Keratinocyte (primary cell): ENCODE measurements around the gene RFX8. TPM values are rescaled to one million over a fixed set of nuclear protein-coding genes. Genes with fewer than 3 reads are reported as not detected.

Experiments used
- DNase-seq: peaks from one replicate; pipeline ENCODE4 v3.0.0-alpha.2; 2011; ENCODE audit warnings: low read depth, missing footprints, low spot score
- FAIRE-seq: peaks from 2 replicates; lab custom pipeline; 2011; peaks lifted over from hg19 to GRCh38; lab: Jason Lieb, UNC
- H2AFZ ChIP-seq: 2 replicates; pipeline ENCODE4 v1.6.0; 2012; ENCODE audit warnings: low read length, control low read depth, inconsistent platforms; ENCODE audit not compliant: control insufficient read depth
- H3K27ac ChIP-seq: 2 replicates; pipeline ENCODE4 v1.5.1; 2011; ENCODE audit warnings: low read length; ENCODE audit not compliant: control insufficient read depth, insufficient read depth
- H3K27me3 ChIP-seq: 3 replicates; pipeline ENCODE4 v1.6.0; 2011; ENCODE audit warnings: low read length; ENCODE audit not compliant: control insufficient read depth, insufficient read depth; ENCODE audit errors: extremely low read depth
- H3K36me3 ChIP-seq, 2 experiments: 2 replicates in 1 of 2; 3 replicates in 1 of 2; pipeline ENCODE4 v1.5.1; 2011; ENCODE audit warnings: low read length in 2 of 2, mild to moderate bottlenecking in 1 of 2; ENCODE audit not compliant: control insufficient read depth in 2 of 2, insufficient read depth in 2 of 2; ENCODE audit errors: extremely low read depth in 1 of 2
- H3K4me1 ChIP-seq: 3 replicates; pipeline ENCODE4 v1.5.1; 2011; ENCODE audit warnings: low read length; ENCODE audit not compliant: control insufficient read depth, insufficient read depth; ENCODE audit errors: extremely low read depth
- H3K4me2 ChIP-seq: 3 replicates; pipeline ENCODE4 v1.6.0; 2011; ENCODE audit warnings: low read depth, low read length; ENCODE audit not compliant: control insufficient read depth, insufficient read depth; ENCODE audit errors: extremely low read depth
- H3K4me3 ChIP-seq, 3 experiments: fragments of 200-600 bp in 1 of 3; sonication (generic) in 1 of 3; 2 replicates in 2 of 3; 3 replicates in 1 of 3; pipeline ENCODE4 v1.5.1; 2011 to 2016; ENCODE audit warnings: low read length in 3 of 3, mild to moderate bottlenecking in 3 of 3, control low read depth in 2 of 3, inconsistent platforms in 1 of 3, low read depth in 1 of 3, mixed read lengths in 1 of 3, mixed run types in 1 of 3, moderate library complexity in 1 of 3; ENCODE audit not compliant: control insufficient read depth in 2 of 3, insufficient read depth in 2 of 3; ENCODE audit errors: extremely low read depth in 1 of 3
- H3K79me2 ChIP-seq: 2 replicates; pipeline ENCODE4 v1.6.0; 2012; ENCODE audit warnings: low read length; ENCODE audit not compliant: control insufficient read depth, insufficient read depth
- H3K9ac ChIP-seq: 3 replicates; pipeline ENCODE4 v1.6.0; 2011; ENCODE audit warnings: low read length; ENCODE audit not compliant: control insufficient read depth, insufficient read depth; ENCODE audit errors: extremely low read depth
- H3K9me1 ChIP-seq: 3 replicates; pipeline ENCODE4 v1.6.0; 2011; ENCODE audit warnings: low read length; ENCODE audit not compliant: control insufficient read depth, insufficient read depth; ENCODE audit errors: extremely low read depth
- H3K9me3 ChIP-seq: 2 replicates; pipeline ENCODE4 v1.5.1; 2012; ENCODE audit warnings: low read depth, low read length; ENCODE audit not compliant: control insufficient read depth
- H4K20me1 ChIP-seq: 3 replicates; pipeline ENCODE4 v1.6.0; 2011; ENCODE audit warnings: low read length; ENCODE audit not compliant: control insufficient read depth, insufficient read depth; ENCODE audit errors: extremely low read depth
- EZH2 ChIP-seq: IDR thresholded peaks from one replicate; pipeline ENCODE4 v1.6.1; 2012; ENCODE audit warnings: inconsistent platforms, mild to moderate bottlenecking, low read length, moderate library complexity
- dilution Hi-C: fragments of 300-500 bp; cut with MboI; formaldehyde crosslinking; loops from one replicate; pipeline ENCODE4 v1.7.0; 2020; ENCODE audit warnings: low sequenced_read_pairs; ENCODE audit not compliant: extremely low pct_ligation_motif_present
- polyA plus RNA-seq, 5 experiments: library from polyadenylated mRNA; depleted of rRNA in 3 of 5; stranded (reverse) in 3 of 5; stranded (forward) in 1 of 5; unstranded in 1 of 5; fragments of >200 nt; gene quantifications; 1 replicate in 1 of 5; 2 replicates in 3 of 5; 3 replicates in 1 of 5; pipeline versions ENCODE4 v1.2.1 to v1.2.3, GENCODE V29; 2011 to 2012; ENCODE audit warnings: missing spikeins in 2 of 5, low read depth in 1 of 5, low replicate concordance in 1 of 5
- TF ChIP-seq, protein P1 (sequence below), 3 experiments: IDR thresholded peaks in 1 of 3; conservative IDR thresholded peaks in 1 of 3; optimal IDR thresholded peaks in 1 of 3; 2 replicates in 2 of 3; 3 replicates in 1 of 3; pipeline versions ENCODE3 to v1.5.1; 2011; ENCODE audit warnings: low read length in 3 of 3, mild to moderate bottlenecking in 3 of 3, moderate library complexity in 2 of 3, control low read depth in 1 of 3, inconsistent platforms in 1 of 3; ENCODE audit not compliant: insufficient read depth in 2 of 3; ENCODE audit errors: extremely low read depth in 1 of 3

RFX8 gene
- polyA plus RNA-seq, 1 donor (not counting 4 experiments of a cell fraction or from before 2014, with no cell fraction given): 0.05 TPM

DNA sequence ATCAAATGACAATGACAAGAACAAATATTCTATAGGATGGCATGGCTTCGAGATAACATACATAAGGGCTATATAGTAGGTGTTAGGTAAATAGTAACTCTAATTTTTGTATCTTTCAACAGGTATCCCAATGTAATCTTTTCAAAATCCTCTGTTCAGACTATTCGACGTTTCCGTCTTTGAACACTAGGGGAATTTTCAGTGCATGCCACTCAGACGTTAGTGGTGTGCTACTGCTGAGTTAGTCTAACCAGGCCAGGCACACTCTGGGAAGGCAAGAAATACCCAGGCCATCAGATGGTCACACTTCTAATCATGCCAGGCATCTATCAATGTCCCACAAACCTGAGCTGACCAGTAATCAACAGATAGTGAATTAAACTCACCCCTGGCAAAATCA lies 73.0 kb downstream of the RFX8 start:
- FAIRE-seq (no peak), DNase-seq (no peak)
- no peak overlapping the region for H3K4me3 ChIP-seq
- no peaks in the 10 kb centered on the region for H3K9me1 ChIP-seq
- H3K79me2 ChIP-seq: no peaks in the 10 kb centered on the region
- H3K36me3 ChIP-seq: no peaks in the 10 kb centered on the region
- H4K20me1 ChIP-seq: no peaks in the 10 kb centered on the region
- peaks cover 7% of the 10 kb centered on the region for H3K4me1 ChIP-seq
- dilution Hi-C loops: no loop called here
- TF ChIP-seq EZH2: no peak
- TF ChIP-seq, protein P1, sequence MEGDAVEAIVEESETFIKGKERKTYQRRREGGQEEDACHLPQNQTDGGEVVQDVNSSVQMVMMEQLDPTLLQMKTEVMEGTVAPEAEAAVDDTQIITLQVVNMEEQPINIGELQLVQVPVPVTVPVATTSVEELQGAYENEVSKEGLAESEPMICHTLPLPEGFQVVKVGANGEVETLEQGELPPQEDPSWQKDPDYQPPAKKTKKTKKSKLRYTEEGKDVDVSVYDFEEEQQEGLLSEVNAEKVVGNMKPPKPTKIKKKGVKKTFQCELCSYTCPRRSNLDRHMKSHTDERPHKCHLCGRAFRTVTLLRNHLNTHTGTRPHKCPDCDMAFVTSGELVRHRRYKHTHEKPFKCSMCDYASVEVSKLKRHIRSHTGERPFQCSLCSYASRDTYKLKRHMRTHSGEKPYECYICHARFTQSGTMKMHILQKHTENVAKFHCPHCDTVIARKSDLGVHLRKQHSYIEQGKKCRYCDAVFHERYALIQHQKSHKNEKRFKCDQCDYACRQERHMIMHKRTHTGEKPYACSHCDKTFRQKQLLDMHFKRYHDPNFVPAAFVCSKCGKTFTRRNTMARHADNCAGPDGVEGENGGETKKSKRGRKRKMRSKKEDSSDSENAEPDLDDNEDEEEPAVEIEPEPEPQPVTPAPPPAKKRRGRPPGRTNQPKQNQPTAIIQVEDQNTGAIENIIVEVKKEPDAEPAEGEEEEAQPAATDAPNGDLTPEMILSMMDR (optimal IDR thresholded peaks at IDR 0.05 in 1 of 3, IDR thresholded peaks at IDR 0.05 in 1 of 3, conservative IDR thresholded peaks at IDR 0.05 in 1 of 3; ENCODE audit: extremely low read depth in 1 of 3, insufficient read depth in 2 of 3, low read length in 3 of 3): peak in 2 of 3 experiments; percentile 8 to 24
- H3K4me2 ChIP-seq: no peak overlapping the region
- H2AFZ ChIP-seq: no peak overlapping the region
- no peaks in the 10 kb centered on the region for H3K27me3 ChIP-seq
- H3K27ac ChIP-seq: no peak overlapping the region
- H3K9ac ChIP-seq: no peak overlapping the region
- no peaks in the 10 kb centered on the region for H3K9me3 ChIP-seq

DNA sequence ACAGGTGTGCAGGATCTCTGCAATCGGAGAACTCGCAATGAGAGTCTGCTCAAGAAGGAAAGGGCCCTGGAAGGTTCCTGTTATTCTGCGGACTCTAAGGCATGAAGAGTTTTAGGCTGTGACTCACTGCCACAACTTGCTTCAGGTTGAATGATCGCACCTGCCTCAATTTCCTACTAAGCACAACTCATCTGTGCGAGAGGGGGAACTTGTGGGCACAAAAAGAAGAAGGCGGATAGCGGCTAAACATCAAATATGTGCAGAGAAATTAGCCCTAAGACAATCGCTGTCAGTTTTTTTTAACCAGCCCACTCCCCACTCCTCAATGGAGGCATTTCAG lies 73.6 kb downstream of the RFX8 start:
- FAIRE-seq (no peak), DNase-seq (no peak)
- H3K27ac ChIP-seq: no peak overlapping the region
- dilution Hi-C loops: no loop called here
- no peaks in the 10 kb centered on the region for H3K27me3 ChIP-seq
- peaks cover 12% of the 10 kb centered on the region for H3K4me1 ChIP-seq
- no peaks in the 10 kb centered on the region for H4K20me1 ChIP-seq
- H2AFZ ChIP-seq: no peak overlapping the region
- H3K9me1 ChIP-seq: no peaks in the 10 kb centered on the region
- H3K4me2 ChIP-seq: no peak overlapping the region
- H3K79me2 ChIP-seq: no peaks in the 10 kb centered on the region
- no peaks in the 10 kb centered on the region for H3K36me3 ChIP-seq
- no peak overlapping the region for H3K9ac ChIP-seq
- H3K9me3 ChIP-seq: no peaks in the 10 kb centered on the region
- TF ChIP-seq, protein P1 (optimal IDR thresholded peaks at IDR 0.05 in 1 of 3, IDR thresholded peaks at IDR 0.05 in 1 of 3, conservative IDR thresholded peaks at IDR 0.05 in 1 of 3; ENCODE audit: extremely low read depth in 1 of 3, insufficient read depth in 2 of 3, low read length in 3 of 3): no peak
- no peak for TF ChIP-seq EZH2
- no peak overlapping the region for H3K4me3 ChIP-seq
